Duodenal mucosa (tissue), 2 donors: ENCODE results near the gene CADM4.

Experiments
- H3K27ac ChIP-seq: one replicate; pipeline ENCODE4 v1.7.0; 2013; ENCODE audit warnings: low read depth, low read length
- H3K27me3 ChIP-seq, 2 donors: one replicate each; pipeline ENCODE4 v1.7.0; 2013; ENCODE audit warnings: low read length in 2 of 2, control low read depth in 1 of 2; ENCODE audit not compliant: insufficient read depth in 2 of 2, control insufficient read depth in 1 of 2
- H3K36me3 ChIP-seq, 2 donors: one replicate each; pipeline ENCODE4 v1.7.0; 2013; ENCODE audit warnings: low read length in 2 of 2, control low read depth in 1 of 2; ENCODE audit not compliant: insufficient read depth in 2 of 2, control insufficient read depth in 1 of 2
- H3K4me1 ChIP-seq, 2 donors: one replicate each; pipeline ENCODE4 v1.7.0; 2013; ENCODE audit warnings: low read length in 2 of 2, control low read depth in 1 of 2; ENCODE audit not compliant: insufficient read depth in 2 of 2, control insufficient read depth in 1 of 2
- H3K4me3 ChIP-seq, 2 donors: one replicate each; pipeline ENCODE4 v1.7.0; 2013; ENCODE audit warnings: low read length in 2 of 2, low read depth in 1 of 2
- H3K9ac ChIP-seq, 2 donors: one replicate each; pipeline ENCODE4 v1.7.0; 2013; ENCODE audit warnings: low read length in 2 of 2, low read depth in 1 of 2
- H3K9me3 ChIP-seq, 2 donors: one replicate each; pipeline ENCODE4 v1.7.0; 2013; ENCODE audit warnings: low read length in 2 of 2, control low read depth in 1 of 2; ENCODE audit not compliant: control insufficient read depth in 1 of 2

CADM4 gene

GRCh38 chr19:43574424-43575155 is 65.1 kb downstream of the CADM4 start:
- peak overlapping the region; percentile 93 to 97 for H3K9ac ChIP-seq
- no peaks in the 10 kb centered on the region for H3K9me3 ChIP-seq
- no peaks in the 10 kb centered on the region for H3K27me3 ChIP-seq
- H3K27ac ChIP-seq = no peak overlapping the region
- peaks cover 0 to 6% of the 10 kb centered on the region in 2 donors for H3K36me3 ChIP-seq
- peak overlapping the region; percentile 95 to 100 for H3K4me3 ChIP-seq
- H3K4me1 ChIP-seq = peaks cover 6 to 14% of the 10 kb centered on the region in 2 donors
